ENCODE results near the gene PPP1CB. TPM values are rescaled to one million over a fixed set of nuclear protein-coding genes. Genes with fewer than 3 reads are reported as not detected.
"Not testable (repeated sequence)": the region's sequence is repeated elsewhere in the genome, so short reads cannot be mapped to it uniquely, and the experiment has no call there.

Gene PPP1CB
- total RNA-seq, result 81.7 and 87.7 TPM in 2 replicates

DNA sequence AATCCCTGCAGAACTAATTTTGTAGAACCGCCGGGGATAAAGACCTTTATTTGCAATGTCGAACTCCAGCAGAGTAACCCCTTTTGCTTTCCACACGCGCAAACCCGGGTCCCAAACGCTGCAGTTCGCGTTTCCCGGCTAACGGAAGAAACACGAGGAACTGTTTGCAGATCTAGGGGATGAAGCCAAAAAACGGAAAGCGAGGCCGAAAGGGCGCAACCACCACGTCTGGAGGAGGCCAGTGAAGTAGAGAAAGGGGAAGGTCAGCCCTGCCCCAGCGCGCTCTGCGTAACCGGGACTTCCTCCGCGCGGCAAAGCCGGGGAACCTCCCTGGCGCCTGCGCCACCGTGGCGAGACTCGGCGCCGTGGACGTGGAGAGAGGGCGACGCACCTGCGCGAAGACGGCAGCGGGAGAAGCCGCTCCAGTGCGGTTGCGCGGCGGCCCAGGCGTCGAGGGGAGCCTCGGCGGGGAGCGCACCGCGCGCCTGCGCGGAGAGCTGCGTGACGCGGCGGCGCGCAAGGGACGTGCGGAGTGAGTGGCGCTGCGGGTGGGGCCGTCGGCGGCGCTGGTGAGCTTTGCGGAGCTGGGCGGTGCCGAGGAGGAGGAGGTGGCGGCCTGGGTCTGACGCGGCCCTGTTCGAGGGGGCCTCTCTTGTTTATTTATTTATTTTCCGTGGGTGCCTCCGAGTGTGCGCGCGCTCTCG lies at the start of gene PPP1CB:
PPP1CB (plus strand) TSS at position 579 of the 704 bp plus-strand sequence. CDS start 295 bp downstream, outside the sequence.
- peak; percentile 98 to 99 for DNase-seq (ENCODE audit: low read depth in 2 of 2)

DNA sequence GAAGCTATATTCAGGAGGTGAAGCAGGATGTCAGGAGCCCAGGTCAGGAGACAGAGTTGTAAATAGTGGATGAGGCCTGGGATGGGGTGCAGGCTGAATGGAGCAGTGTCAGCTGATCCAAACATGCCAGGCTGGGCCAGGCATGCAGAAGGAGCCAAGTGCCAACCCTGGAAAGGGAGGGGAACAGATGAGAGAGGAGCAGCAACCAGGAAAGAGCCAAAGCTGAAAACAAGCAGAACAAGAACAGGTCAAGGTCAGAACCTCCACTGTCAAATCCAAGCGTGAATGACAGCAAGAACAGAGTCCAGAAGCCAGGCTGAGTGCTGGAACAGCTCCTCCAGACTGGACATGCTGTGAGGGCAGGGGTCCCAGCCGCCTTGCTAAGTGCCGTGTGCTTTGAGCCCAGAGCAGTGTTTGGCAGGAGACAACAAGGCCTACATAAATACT lies 49.2 kb upstream of the PPP1CB start:
- no peak for DNase-seq (ENCODE audit: low read depth in 2 of 2)

DNA sequence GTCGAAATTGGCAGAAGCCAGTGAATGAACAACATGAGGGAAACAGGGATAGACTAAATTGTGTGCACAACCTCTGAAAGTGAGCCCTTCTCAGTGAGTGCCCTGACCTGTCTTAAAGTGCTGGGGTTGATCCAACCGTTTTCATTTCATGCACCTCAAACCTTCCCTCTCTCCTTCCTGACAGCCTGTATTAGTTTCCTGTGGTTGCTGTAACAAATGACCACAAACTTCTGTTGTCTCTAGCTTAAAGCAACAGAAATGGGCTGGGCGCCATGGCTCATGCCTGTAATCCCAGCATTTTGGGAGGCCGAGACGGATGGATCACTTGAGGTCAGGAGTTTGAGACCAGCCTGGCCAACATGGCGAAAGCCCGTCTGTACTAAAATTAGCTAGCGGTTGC lies 48.8 kb upstream of the PPP1CB start:
- no peak for DNase-seq (ENCODE audit: low read depth in 2 of 2)

DNA sequence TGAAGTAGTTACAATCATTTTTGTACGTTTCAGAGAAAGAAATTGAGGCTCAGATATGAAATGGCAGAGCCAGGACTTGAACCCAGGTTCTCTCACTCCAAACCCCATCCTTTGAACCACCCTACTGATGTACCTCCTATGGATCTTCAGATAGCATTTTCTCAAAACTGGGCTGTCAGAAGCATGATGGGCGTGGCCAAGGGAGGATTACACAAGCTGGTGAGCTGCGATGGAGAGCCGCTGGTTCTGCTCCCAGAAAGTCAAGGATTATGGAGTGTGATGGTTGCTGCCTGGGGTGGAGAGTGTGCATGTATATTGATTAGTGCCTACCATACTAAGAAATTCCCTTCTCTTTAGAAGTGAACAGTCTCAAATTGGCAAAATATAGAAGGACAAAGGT lies 47.0 kb upstream of the PPP1CB start:
- DNase-seq (ENCODE audit: low read depth in 2 of 2), result no peak

DNA sequence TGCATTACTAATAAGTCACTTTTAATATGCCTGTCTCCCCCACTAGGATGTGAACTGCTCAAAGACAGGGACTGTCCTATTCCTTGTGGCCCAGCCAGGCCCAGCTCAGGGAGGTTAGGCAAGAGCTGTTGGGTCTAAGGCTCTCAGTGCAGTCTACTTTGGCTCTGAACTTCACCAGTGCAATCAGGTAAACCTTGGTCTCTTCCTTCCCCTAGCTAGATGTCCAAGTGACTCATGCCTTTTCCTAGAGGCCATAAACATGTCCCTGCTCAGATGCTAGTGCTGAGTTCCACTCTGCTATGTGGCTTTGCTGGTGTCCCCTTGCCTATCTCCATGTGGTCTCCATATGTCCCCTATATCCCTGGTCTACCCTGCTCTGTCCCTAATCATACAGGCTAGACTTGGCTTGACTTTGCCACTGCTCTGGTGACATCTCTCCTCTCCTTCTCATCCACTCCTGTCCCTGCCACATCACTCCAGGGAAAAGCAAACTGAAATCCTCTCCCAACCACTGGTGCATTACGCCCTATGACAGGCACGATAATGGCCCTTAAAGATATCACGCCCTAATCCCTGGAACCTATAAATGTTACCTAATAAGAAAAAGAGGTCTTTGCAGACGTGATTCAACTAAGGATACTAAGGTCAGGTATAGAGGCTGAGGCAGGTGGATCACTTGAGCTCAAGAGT lies 45.7 kb upstream of the PPP1CB start:
- no peak for DNase-seq (ENCODE audit: low read depth in 2 of 2)

DNA sequence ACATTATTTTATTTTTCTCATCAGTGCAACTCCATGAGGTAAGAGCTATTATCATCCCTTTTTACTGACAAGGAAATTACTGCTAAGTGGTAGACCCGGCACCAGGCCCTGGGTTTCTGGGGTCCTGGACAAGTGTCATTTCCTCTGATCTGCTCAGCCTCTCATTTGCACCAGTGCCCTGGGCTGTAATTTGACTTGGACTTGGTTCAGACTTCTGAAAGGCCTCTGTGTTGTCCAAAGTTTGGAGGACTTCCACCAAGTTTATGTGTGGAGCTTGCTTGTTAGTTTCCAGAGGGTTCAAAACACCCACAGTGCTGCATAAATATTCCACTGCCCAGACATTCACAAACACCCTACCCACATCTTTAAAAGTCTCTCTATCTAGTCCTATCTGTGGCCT lies 44.0 kb upstream of the PPP1CB start:
- DNase-seq (ENCODE audit: low read depth in 2 of 2), result no peak

DNA sequence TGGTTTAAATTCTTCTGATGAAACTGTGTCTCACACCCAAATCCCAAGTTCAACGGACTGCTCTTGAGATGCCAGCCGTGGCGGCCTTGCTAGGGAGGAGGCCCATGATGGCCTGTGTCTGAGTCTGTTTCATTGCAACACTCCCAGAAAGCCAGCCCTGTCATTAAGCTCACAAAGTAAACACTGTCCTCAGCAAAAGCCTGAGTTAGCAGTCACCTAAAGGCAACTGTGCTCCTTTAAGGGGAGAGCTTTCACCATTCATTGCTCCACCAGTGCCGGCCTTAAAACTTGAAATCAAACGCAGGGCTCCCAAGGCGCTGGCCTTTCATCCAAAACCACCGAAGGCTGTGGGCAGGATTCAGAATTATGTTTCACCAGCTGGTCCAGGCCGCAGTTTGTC lies 42.5 kb upstream of the PPP1CB start:
- DNase-seq (ENCODE audit: low read depth in 2 of 2), result no peak

DNA sequence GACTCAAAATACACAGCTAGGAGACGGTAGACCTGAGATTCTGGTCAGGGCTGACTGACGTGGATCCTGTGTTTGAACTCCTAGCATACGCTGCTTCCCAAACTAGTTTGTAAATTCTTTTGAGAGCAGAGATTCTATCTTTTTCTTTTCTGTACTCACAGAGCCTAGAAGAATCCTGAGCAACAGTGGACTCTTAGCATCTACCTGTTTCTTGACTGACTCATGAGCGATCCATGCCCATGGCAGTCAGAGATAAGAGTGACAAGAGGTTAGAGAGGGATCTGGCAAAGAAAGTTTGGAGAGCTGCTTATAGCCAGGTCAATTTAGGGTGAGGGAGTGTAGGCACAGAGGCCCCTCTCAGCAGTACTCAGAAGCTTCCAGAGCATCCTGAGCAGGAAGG lies 41.1 kb upstream of the PPP1CB start:
- no peak for DNase-seq (ENCODE audit: low read depth in 2 of 2)

DNA sequence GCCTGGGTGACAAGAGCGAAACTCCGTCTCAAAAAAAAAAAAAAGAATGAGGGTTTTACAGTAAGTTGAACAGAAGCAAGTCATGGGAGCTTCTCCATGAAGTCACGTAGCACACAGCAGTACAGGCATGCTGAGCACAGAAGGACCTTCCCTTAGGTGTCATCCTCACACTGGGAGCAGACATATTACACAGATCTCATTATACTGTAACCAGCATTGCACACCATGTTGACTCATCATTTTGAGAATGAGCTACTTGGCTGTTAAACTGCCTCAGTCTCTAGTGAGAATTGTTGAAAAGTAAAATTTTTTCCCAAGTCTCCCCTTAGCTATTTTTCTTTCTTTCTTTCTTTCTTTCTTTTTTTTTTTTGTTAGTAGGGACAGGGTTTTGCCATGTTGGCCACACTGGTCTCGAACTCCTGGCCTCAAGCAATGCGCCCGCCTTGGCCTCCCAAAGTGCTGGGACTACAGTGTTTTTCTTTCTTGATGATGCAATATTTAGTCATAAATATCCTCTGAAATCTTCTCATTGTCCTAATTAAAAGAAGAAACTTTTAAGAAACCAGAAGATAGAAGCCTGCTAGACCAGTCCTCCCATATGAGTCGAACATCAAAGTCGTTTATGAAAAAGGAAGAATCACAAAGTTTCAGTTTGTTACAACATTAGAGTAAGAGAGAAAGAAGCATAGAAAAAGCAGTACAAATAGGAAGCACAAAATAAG lies 37.9 kb upstream of the PPP1CB start:
- DNase-seq (ENCODE audit: low read depth in 2 of 2), result no peak

DNA sequence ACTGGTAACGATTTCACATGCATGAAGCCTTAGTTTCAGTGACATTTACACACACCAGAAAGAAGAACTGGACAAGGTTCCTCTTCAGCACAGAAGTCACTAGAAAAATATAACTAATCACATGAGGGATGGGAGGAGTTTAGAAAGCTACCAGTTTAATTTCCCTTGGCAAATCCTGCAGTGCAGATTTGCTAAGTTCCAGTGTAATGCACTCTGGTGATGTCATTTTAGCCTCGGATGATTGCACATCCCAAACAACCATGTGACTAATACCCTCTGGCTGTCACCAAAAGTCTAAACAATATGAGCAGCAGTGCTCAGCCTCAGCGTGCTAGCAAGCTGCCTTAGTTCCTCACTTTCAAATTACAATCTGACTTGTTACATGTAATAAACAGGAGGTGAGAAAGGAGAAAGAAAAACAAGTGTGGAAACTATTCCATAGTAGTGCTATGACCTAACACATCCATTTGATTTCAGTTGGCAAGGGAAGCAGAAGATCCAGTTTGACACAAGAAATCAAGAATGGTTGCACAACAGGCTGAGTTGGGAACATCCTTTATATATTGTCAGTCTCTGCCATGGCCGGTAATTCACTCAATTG lies 35.3 kb upstream of the PPP1CB start:
- DNase-seq (ENCODE audit: low read depth in 2 of 2), result peak; percentile 87 to 93

DNA sequence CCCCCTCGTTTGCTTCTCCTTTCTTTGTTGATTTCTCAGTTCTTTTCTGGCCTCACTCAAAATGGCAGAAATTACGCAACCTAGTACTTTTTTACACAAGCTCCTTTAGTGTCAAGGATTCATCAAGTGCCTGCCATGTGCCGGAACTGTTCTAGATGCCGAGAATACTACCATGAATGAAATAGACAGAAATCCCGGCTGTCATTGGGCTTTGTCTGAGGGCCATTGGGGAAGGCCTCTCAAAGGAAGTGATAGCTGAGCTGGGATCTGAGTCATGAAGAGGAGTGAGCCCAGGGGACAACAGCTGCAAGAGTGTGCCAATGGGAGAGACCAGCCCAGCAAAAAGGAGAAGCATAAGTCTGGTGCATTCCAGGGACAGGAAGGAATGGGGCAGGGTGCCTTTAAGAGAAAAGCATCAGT lies 34.3 kb upstream of the PPP1CB start:
- DNase-seq (ENCODE audit: low read depth in 2 of 2), result peak; percentile 37 to 85

DNA sequence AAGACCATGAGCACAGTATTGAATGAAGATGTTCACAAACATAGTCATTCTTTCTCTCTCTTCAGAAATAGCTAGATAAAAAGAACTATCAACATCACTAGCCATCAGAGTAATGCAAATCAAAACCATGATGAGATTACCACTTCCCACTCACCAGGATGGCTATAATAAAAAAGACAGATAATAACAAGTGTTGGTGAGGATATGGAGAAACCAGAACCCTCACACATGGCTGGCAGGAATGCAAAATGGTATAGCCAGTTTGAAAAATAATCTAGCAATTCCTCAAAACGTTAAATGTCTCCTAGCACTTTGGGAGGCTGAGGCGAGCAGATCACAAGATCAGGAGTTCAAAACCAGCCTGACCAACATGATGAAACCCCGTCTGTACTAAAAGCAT lies 31.3 kb upstream of the PPP1CB start:
- no peak for DNase-seq (ENCODE audit: low read depth in 2 of 2)

DNA sequence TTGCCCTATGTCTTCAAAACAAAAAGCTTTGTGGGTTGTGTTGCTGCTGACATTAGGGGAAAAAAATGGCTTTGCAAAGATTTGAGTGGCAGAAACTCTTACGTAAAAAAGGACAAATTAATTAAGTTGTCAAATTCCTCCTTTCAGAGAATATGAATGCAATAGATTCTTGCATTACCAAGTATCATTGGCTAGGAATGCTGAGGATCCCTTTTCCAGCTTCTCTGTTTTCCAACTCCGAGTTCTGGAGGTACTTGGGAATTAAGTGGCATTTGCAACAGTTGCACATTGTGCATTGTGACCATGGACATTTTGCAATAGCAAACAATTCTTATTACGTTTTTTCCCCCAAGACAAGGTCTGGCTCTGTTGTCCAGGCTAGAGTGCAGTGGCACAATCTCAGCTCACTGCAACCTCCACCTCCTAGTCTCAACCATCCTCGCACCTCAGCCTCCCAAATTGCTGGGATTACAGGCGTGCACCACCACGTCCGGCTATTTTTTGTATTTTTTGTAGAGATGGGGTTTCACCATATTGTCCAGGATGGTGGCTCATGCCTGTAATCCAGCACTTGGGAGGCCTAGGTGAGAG lies 29.9 kb upstream of the PPP1CB start:
- no peak for DNase-seq (ENCODE audit: low read depth in 2 of 2)

DNA sequence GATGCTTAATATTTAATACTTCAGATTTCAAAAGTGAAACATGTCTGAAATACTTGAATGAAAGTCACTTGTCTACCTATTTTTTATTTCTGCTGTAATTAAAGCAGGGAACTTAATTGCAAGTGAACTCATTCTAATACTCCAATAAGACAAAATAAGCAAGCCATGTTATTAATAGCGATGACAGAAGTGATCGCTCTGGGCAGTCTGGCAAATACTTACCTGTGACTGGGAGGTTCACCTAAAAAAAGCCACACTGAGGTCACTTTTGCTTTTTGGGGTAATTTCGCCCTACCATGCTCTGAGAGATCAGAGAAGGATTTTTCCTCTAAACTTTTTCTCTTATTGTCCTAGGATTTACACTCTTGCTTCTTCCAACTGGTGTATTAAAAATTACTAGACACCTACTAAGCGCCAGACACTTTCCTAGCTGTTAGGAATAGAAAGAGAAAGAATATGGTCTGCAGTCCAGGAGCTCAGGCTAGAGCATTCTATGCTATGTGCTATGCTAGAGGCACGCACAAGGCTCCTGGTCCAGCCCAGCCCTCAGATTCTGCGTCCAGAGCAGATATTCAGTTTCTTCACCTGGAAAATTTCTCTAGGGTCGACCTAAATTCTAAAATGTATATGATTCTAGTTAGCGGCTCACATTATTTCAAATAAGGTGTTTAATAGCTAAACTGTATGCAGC lies 26.5 kb upstream of the PPP1CB start:
- no peak for DNase-seq (ENCODE audit: low read depth in 2 of 2)

DNA sequence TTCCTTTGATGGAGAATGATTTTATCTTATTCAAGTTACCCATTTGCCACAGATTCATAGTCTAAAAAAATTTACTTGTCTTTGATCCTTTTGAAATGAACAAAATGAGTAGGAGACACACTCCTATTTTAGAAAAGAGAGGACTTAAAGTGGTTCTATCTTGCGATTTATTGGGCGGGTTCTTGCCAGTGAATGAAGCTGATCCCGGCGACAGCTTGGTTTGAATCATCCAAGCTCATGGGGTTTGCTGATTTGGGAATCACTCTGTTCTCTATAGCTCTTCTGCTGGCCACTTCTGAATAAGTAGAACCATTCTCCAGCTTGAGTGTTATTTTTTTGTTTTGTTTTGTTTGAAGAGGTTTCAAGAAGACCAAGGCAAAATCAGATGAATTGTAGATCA lies 25.5 kb upstream of the PPP1CB start:
- DNase-seq (ENCODE audit: low read depth in 2 of 2), result no peak

DNA sequence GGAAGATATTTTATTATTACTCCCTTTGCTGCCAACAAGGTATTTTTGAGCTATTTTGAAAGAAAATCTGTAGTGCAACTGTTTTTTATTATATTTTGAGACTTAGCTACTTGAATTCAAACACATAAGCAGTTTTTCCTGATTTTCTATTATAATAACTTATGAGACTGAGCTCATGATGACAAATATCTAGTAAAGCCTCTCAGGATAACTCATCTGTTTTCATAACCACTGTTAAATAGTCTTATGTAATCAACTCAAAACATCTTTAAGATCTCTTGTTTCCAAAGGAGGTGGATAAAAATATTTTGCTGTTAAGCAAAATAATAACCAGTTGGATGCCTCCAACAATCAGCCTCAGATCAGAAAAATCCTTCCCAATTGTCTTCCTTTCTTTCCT lies 21.9 kb upstream of the PPP1CB start:
- no peak for DNase-seq (ENCODE audit: low read depth in 2 of 2)

DNA sequence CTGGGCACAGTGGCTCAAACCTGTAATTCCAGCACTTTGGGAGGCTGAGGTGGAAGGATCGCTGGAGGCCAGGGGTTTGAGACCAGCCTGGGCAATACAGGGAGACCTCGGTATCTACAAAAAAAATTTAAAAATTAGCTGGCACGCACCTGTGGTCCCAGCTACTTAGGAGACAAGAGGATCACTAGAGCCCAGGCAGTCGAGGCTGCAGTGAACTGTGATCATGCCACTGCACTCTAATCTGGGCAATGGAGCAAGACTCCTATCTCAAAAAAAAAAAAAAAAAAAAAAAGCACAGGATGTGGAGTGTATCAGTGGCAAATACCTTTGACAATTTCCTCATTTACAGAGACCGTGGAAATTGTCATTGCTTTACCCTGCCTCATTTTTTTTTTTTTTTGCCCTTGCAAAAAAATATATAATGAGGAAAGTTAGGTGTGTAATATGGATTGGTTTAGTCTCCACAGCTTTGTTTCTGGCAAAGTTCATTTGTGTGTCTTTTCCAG lies 20.9 kb upstream of the PPP1CB start:
- no peak for DNase-seq (ENCODE audit: low read depth in 2 of 2)

DNA sequence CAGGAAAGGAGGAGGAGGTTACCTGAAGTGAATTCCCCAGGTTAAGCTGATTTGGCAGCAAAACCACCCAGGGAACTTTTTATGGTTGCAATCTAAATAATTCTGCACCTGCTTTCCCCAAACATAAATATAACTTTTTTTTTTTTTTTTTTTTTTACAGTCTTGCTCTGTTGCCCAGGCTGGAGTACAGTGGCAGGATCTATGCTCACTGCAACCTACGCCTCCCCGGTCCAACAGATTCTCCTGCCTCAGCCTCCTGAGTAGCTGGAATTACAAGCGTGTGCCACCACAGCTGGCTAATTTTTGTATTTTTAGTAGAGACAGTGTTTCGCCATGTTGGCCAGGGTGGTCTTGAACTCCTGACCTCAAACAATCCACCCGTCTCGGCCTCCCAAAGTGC lies 16.1 kb upstream of the PPP1CB start:
- no peak for DNase-seq (ENCODE audit: low read depth in 2 of 2)

DNA sequence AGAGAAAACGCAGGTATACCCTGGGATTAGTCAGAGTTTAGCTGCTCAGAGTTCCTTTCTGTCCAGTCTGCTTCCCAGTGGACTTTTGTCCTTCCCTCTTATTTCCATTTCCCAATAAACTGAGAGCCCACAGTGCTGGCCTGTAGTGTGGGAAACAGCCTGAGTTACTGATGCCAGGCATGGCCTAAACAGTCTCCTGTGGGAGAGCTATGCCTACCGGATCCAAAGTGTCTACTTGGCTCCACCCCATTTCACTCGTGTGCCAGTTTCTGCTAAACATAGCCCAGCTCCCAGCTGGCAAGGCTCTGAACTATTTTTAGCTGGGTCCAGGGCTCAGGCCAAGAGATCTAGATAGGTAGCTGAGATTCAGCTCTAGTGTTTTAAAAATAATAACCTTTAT lies 15.6 kb upstream of the PPP1CB start:
- DNase-seq (ENCODE audit: low read depth in 2 of 2), result peak; percentile 29 to 36

DNA sequence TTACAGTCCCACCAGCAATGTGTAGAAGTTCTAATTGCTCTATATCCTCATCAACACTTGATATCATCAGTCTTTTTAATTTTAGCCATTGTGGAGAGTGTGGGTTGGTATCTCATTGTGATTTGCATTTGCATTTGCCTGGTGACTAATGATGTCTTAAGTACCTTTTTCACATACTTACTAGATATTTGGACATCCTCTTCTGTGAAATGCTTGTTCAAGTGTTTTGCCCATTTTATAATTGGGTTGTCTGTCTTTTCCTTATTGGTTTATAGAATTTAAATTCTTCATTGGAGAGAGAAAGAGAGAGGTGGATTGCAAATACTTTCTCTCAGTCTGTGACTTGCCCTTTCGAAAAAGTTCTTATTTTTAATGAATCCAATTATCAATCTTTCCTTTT lies 14.0 kb upstream of the PPP1CB start:
- DNase-seq (ENCODE audit: low read depth in 2 of 2), result no peak

DNA sequence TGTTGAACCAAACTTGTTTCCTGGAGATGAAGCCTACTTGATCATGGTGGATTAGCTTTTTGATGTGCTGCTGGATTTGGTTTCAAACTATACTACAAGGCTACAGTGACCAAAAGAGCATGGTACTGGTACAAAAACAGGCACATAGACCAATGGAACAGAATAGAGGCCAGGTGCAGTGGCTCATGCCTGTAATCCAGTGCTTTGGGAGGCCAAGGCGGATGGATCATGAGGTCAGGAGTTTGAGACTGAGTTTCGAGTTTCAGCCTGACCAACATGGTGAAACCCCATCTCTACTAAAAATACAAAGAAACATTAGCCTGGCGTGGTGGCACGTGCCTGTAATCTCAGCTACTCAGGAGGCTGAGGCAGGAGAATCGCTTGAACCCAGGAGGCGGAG lies 9.0 kb upstream of the PPP1CB start:
- DNase-seq (ENCODE audit: low read depth in 2 of 2), result not testable (repeated sequence)
